ENCODE results near the gene FAAP20.

Gene FAAP20

GRCh38 chr1:2176615-2177014, 18.0 kb downstream of the FAAP20 start:
- no peak for DNase-seq

DNA sequence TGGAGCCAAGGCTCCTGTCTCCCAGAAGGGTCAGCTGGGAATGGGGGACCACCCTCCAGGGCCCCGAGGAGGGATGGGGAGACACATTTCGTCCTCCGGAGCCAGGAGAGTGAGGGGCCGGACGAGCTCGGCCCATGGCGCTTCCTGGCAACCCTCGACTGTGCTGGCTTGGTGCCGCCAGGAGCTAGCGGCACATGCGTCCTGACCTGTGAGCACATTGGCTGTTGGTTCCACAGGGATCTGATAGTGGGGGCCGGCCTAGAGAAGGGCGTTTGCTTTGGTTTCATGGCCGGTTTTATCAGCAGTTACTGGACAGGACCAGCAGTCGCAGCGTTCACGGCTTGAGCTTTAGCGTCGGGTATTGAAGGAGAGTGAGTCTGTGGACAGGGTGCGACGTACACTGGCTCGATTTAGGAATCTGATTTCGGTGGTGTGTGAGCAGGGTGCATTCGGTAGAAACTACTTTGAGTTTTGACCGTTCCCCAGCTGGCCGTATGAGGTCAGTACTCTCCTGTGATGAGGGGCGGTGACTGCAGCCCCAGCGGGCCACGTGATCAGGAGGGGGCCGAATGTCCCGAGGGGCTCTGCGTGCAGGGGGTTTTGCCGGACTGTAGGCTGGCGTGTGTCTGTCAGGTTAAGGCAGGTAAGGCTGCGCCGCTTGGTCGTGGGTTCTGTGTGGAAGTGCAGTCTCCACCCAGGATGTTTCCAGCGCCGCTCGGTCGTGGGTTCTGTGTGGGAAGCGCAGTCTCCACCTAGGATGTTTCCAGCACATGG, 18.7 kb downstream of the FAAP20 start:
- no peak for DNase-seq

DNA sequence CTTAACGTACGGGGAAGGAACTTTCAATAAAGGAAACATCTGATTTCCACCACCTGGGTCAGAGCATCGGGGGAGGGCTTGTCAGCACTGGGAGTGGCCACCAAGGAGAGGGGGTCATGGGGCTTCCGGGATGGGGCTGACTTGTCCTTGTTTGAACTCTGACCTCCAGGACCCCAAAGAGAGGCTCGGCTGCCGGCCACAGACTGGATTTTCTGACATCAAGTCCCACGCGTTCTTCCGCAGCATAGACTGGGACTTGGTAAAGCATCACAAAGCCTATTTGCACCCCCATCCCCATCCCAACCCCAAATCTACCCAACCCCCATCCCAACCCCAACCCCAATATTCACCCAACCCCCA, 19.5 kb downstream of the FAAP20 start:
- DNase-seq, result no peak

DNA sequence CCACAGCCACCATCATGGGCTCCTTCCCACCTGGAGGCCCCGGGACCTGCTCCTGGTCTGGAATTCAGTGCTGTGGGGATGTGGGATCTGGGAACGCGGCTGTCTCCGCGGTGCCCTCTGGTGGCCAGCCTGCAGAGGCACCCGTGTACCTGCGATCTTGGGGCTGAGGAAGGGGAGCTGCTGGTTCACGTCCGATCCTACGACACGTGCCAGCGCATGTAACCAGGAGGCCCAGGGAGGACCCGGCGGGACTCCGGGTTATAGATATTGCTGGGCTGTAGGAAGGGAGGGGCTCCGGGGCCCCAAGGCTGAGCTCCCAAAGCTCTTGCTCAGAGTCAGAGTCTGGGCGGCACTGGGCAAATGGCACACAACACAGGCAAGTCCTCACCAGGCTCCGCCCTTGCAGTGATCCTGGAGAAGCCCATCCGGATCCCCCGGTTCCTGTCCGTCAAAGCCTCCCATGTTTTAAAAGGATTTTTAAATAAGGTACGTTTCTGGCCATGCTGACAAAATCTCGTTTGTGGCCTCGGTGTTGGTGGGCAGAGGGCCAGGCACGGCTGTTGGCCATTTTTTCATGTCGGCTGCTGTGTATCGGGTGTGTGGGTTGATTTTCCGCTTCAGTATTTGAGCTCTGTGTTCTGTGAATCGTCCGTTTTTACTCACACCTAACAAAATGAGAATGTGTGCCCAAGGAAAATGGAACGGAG, 20.1 kb downstream of the FAAP20 start:
- peak; percentile 57 for DNase-seq

- no peak for DNase-seq
Observed at GRCh38 chr1:2173546-2174347, 20.8 kb downstream of the FAAP20 start.

DNA sequence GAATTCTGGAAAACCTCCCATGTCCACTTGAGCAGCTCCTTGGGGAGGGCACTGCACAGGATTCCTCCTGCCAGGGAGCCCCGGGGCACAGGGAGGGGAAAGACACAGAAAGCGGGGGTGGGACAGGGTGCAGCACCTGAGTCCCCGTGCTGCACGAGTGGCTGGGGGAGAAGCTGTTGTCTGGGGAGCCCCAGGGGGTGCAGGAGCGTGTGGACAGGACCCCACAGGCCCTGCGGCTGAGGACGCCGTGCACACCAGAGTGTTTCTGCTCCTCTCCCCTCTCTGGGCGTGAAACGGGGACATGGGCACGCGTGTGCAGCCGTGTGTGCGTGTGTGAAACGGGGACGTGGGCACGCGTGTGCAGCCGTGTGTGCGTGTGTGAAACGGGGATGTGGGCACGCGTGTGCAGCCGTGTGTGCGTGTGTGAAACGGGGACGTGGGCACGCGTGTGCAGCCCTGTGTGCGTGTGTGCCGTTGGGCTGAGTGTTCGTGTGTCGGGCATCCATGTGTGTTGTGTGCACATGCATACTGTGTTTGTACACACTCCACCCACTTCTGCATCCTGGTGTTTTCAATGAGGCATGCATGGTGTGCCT, 21.9 kb downstream of the FAAP20 start:
- DNase-seq, result no peak

GRCh38 chr1:2172012-2172411, 22.6 kb downstream of the FAAP20 start:
- DNase-seq, result no peak

DNA sequence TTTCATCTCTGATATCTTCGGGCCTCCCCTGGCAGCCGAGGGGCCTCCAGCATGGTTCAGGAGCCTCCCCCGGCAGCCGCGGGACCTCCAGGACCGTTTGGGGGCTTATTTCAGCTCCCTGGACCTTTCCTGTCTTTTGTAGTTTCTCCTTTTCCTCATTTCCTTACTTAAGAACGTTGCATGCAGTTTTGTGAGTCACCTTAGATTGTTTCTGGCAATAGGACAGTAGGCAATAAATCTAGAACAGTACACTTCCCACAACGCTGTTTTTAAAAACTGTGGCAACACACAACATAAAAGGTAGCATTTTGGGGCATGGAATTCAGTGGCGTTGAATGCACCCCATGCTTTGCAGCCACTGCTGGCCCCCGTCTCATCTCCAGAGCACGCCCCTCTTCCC, 24.4 kb downstream of the FAAP20 start:
- no peak for DNase-seq

GRCh38 chr1:2169200-2169836, 25.3 kb downstream of the FAAP20 start:
- DNase-seq, result no peak

DNA sequence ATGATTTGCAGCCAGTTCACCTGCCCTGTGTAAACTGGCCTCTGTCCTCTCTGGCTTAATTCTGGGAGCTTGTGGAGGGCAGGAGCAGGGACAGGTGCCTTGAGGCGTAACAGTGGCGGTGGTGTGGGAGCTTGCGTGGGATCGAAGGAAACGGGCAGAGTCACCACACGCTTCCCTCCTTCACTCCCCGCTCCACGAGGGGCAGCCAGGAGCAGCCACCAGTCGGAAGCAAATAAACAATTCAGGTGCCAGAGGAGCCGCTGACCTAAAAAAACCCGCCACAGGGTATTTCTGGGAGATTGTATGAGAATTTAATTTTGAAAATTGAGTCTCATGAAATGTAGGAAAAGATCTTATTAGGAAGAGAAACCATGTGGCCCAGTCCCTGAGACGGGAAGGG, 26.0 kb downstream of the FAAP20 start:
- DNase-seq, result no peak

- no peak for DNase-seq
Observed at GRCh38 chr1:2168090-2168489, 26.5 kb downstream of the FAAP20 start.

GRCh38 chr1:2166695-2167094, 27.9 kb downstream of the FAAP20 start:
- DNase-seq, result no peak

GRCh38 chr1:2166254-2166653, 28.3 kb downstream of the FAAP20 start:
- no peak for DNase-seq

GRCh38 chr1:2165646-2166045, 28.9 kb downstream of the FAAP20 start:
- no peak for DNase-seq

DNA sequence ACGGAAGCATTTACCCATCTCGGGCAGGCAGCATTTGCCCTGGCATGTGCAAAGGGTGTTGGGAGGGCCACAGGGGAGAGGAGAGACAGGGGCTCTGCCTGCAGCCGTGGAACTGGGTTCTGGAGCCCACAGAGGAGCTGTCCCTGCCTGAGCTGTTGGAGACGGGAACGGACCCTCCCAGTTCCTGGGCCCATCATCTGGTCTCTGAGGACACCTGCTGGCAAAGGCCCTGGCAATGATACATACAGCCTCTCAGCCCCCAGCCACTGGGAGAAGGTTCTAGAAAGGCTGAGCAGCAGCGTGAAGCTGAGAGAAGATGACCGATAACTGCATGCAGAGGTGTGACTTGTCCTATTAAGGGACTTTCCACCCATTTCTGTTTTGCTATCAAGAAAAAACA, 31.4 kb downstream of the FAAP20 start:
- peak; percentile 29 for DNase-seq

GRCh38 chr1:2160451-2161300, 33.9 kb downstream of the FAAP20 start:
- DNase-seq, result no peak

GRCh38 chr1:2159124-2159523, 35.4 kb downstream of the FAAP20 start:
- DNase-seq, result no peak

DNA sequence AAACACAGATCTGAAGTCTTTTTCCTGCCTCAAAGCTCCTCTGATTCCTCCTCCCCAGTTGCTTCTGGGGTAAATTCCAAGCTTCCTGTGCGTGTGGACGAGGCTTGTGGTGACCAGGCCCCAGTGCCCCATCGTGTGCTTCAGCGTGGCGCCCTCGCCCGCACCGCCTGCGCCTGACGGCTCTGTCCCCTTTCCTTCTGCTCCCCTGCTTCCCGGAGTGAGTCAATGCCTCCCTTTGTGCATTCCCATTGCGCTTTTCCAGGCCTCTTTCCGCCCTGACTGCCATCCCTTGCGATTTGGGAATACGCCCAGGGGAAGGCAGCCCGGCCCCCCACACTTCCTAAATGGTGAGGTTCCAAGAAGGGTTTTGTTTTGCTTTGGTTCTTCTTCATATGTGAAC, 36.3 kb downstream of the FAAP20 start:
- DNase-seq, result no peak

DNA sequence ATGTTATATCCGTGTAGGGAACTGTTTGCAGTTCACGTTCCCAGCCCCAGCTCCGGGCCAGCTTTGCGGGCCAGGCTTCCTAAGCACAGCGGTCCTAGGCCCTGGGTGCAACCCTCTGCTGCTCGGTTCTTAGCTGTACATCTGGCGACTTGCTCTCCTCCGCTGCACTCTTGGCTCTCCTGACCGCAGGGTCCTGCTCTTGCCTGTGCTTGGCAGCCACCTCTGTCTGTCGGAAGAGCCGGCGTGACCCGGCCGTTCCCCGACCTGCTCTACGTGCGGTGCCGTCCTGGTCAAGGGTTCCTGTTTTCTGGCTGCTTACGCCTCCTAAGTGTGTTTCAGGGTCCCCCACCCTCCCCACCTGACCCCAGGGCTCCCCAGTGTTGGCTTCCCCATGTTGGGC, 36.7 kb downstream of the FAAP20 start:
- no peak for DNase-seq

DNA sequence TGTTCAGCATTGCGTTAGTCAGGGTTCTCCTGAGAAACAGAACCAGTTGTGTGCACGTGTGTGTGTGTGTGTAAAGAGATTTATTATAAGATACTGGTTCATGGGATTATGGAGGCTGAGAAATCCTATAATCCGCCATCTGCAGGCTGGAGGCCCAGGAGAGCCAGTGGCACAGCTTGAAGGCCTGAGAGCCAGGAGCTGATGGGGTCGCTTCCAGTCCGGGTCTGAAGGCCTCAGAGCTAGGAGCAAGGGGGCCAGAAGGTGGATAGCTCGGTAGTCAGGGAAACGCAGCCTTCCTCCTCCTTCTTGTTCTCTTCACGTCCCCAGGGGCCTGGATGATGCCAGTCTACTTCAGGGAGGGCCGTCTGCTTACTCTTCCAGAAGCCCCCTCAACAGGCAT, 37.7 kb downstream of the FAAP20 start:
- DNase-seq, result no peak

GRCh38 chr1:2155788-2156187, 38.8 kb downstream of the FAAP20 start:
- no peak for DNase-seq

DNA sequence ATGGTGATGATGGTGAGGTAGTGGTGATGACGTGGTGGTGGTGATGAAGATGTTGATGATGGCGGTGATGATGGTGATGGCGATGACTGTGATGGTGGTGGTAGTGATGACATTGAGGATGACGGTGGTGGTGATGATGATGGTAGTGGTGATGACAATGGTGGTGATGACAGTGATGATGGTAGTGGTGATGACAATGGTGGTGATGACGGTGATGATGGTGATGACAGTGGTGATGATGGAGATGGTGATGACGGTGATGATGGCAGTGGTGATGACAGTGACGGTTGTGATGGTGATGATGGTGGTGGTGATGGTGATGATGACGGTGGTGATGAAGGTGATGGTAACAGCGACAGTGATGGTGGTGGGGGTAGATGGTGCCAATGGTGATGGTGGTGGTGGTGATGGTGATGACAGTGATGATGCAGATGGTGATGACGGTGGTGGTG, 39.4 kb downstream of the FAAP20 start:
- DNase-seq, result no peak

All from activated T-cell treated with anti-CD3 and anti-CD28 coated beads, Interleukin-2, amount 50 U/mL, for 1 hour (primary cell).